Sigmoid colon (tissue), 3 donors: ENCODE results near the gene STIL.

ENCODE experiments used
- POLR2A ChIP-seq, 2 donors: fragments of 450-650 bp; IDR thresholded peaks; one replicate each; pipeline ENCODE4 v1.6.1; 2016; ENCODE audit warnings: antibody characterized with exemption in 2 of 2, mild to moderate bottlenecking in 2 of 2, moderate library complexity in 2 of 2
- TF ChIP-seq, protein P1 (sequence below), 4 experiments: fragments of 450-650 bp in 3 of 4; fragments of 200-600 bp in 1 of 4; IDR thresholded peaks; one replicate each; pipeline ENCODE4 v1.5.1; 2016 to 2019; ENCODE audit warnings: antibody characterized with exemption in 4 of 4, mild to moderate bottlenecking in 3 of 4, moderate library complexity in 2 of 4

DNA sequence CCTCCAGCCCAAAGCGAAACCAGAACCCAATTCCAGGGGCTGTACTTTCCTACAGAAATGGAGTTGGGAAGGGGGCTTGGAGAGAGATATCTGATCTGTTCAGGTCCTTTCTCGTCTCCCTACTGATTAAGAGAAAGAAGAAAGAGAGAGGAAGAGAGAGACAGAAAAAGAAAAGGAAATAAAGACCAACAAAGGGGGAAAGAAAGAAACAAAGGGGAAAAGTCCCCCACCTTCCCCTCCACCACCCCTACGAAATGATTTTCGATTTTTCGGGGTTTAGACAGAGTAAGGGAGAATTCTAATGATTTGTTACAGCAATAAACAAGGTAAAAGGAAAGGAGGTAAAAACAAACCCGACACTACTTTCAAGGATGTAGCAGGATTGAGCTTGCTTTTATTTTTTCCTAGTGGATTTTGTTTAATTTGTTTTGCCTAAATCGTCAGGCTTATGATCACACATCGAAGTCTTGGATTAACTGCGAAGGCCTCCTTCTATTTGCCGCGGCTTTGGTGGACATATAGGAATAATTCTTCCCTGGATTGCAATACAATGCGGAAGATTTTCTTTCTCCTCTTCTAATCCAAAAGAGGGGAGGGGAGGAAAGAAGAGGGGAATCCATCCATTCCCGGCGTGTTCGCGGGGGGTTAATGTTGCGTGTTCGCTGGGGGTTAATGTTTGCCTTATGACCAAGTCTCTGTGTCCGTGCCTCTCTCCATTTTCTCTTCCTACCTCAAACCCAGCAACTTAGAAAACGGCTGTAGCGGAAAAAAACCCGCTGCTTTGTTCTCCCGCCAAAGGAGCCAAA lies 83.9 kb downstream of the STIL start:
- TF ChIP-seq, protein P1, sequence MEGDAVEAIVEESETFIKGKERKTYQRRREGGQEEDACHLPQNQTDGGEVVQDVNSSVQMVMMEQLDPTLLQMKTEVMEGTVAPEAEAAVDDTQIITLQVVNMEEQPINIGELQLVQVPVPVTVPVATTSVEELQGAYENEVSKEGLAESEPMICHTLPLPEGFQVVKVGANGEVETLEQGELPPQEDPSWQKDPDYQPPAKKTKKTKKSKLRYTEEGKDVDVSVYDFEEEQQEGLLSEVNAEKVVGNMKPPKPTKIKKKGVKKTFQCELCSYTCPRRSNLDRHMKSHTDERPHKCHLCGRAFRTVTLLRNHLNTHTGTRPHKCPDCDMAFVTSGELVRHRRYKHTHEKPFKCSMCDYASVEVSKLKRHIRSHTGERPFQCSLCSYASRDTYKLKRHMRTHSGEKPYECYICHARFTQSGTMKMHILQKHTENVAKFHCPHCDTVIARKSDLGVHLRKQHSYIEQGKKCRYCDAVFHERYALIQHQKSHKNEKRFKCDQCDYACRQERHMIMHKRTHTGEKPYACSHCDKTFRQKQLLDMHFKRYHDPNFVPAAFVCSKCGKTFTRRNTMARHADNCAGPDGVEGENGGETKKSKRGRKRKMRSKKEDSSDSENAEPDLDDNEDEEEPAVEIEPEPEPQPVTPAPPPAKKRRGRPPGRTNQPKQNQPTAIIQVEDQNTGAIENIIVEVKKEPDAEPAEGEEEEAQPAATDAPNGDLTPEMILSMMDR (IDR thresholded peaks at IDR 0.05): no peak
- TF ChIP-seq POLR2A (IDR thresholded peaks at IDR 0.05): no peak
